Activated CD4-positive, alpha-beta memory T cell treated with anti-CD3 and anti-CD28 coated beads for 36 hours (primary cell): ENCODE measurements around the gene ARFGEF2. TPM values are rescaled to one million over a fixed set of nuclear protein-coding genes. Genes with fewer than 3 reads are reported as not detected.
"Not testable (repeated sequence)": the region's sequence is repeated elsewhere in the genome, so short reads cannot be mapped to it uniquely, and the experiment has no call there.

Source experiments
- CTCF ChIA-PET: fragments of 350-600 bp; sonication (Branson Sonifier 250); formaldehyde crosslinking; loops from one replicate; lab custom pipeline; 2021; ENCODE audit warnings: antibody characterized with exemption, inconsistent platforms; lab: Charles Lee
- POLR2A ChIA-PET: fragments of 350-600 bp; sonication (Branson Sonifier 250); formaldehyde crosslinking; loops from one replicate; lab custom pipeline; 2021; ENCODE audit warnings: antibody characterized with exemption; lab: Charles Lee
- DNase-seq: peaks from one replicate; pipeline ENCODE4 v3.0.0-alpha.2; 2020
- H3K27ac Mint-ChIP-seq: one replicate; pipeline ENCODE4 v1.8.0; 2021; ENCODE audit warnings: mixed read lengths
- H3K27me3 Mint-ChIP-seq: one replicate; pipeline ENCODE4 v1.8.0; 2021; ENCODE audit warnings: mixed read lengths
- H3K36me3 Mint-ChIP-seq: one replicate; pipeline ENCODE4 v1.8.0; 2021; ENCODE audit warnings: mixed read lengths
- H3K4me1 Mint-ChIP-seq: one replicate; pipeline ENCODE4 v1.8.0; 2021; ENCODE audit warnings: low read depth, mixed read lengths
- H3K4me3 Mint-ChIP-seq: one replicate; pipeline ENCODE4 v1.8.0; 2021; ENCODE audit warnings: mild to moderate bottlenecking, mixed read lengths
- H3K9me3 Mint-ChIP-seq: one replicate; pipeline ENCODE4 v1.8.0; 2021; ENCODE audit warnings: mixed read lengths
- intact Hi-C: fragments of 100-400 bp; cut with micrococcal nuclease; formaldehyde crosslinking; loops from one replicate; pipeline ENCODE4 v1.15.1; 2023
- total RNA-seq, 2 experiments: library from RNA; stranded (reverse); gene quantifications; one replicate each; pipeline ENCODE4 v1.2.3, GENCODE V29; 2021

Gene ARFGEF2
- total RNA-seq, 2 experiments from 2014 or later = 21.9 to 22.1 TPM

DNA sequence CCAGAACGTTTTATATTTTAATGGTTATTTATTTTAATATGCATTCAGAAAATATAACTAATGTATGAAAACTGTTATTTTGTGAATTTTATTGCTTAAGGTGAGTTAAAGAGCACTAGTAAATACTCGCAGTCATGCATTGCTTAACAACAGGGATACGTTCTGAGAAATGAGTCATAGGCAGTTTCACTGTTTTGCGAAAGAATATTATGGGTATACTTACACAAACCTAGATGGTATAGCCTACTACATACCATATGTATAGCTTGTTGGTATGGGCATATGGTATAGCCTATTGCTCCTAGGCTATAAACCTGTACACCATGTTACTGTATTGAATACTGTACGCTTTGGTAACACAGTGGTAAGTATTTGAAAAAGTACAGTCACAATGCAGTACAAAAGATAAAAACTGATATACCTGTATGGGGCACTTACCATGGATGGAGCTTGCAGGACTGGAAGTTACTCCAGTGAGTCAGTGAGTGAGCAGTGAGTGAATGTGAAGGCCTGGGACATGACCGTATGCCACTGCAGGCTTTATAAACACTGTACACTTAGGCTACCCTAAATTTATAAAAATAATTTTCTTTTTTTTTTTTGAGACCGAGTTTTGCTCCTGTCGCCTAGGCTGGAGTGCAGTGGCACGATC lies 38.5 kb downstream of the ARFGEF2 start:
- peaks cover 4% of the 10 kb centered on the region for H3K4me1 Mint-ChIP-seq
- no peak for DNase-seq
- intact Hi-C loops = no loop called here
- ChIA-PET CTCF (interaction anchor here (1.1 kb wide), 1 partner anchor 303 kb away, joined by 3 read pairs; no protein-coding TSS in a partner anchor), POLR2A (no interaction called here)
- H3K36me3 Mint-ChIP-seq = peaks cover 21% of the 10 kb centered on the region
- H3K27me3 Mint-ChIP-seq = no peaks in the 10 kb centered on the region
- no peaks in the 10 kb centered on the region for H3K9me3 Mint-ChIP-seq
- H3K27ac Mint-ChIP-seq = no peak overlapping the region
- H3K4me3 Mint-ChIP-seq = no peak overlapping the region

DNA sequence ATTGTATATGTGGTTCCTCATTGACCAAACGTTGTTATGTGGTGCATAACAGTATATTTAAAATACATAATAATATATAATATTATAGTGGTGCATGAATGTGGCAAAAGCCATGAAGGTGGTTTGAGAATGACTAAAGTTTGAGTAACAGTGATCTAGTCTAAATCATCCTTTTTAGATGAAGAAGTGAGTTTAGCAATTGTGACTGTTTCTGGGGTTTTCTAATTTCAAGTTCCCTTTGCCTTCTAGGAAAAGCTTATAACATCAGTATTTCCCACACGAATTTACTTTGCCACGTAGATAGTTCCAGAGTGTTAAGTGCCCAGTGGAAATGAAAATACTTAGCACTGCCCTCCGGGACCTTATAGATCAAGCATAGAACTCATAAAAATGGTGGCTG lies 40.9 kb downstream of the ARFGEF2 start:
- no peak for DNase-seq
- H3K9me3 Mint-ChIP-seq = no peaks in the 10 kb centered on the region
- H3K36me3 Mint-ChIP-seq = peaks cover 16% of the 10 kb centered on the region
- peaks cover 4% of the 10 kb centered on the region for H3K4me1 Mint-ChIP-seq
- no peaks in the 10 kb centered on the region for H3K27me3 Mint-ChIP-seq
- H3K4me3 Mint-ChIP-seq = no peak overlapping the region
- H3K27ac Mint-ChIP-seq = no peak overlapping the region
- intact Hi-C loops = no loop called here
- POLR2A ChIA-PET = interaction anchor here (0.6 kb wide), 1 partner anchor 12 kb away, joined by 3 read pairs; no protein-coding TSS in a partner anchor
- CTCF ChIA-PET = interaction anchor here (0.8 to 1.2 kb wide), 2 partner anchors 305 to 342 kb away, joined by 3 read pairs; no protein-coding TSS in a partner anchor

DNA sequence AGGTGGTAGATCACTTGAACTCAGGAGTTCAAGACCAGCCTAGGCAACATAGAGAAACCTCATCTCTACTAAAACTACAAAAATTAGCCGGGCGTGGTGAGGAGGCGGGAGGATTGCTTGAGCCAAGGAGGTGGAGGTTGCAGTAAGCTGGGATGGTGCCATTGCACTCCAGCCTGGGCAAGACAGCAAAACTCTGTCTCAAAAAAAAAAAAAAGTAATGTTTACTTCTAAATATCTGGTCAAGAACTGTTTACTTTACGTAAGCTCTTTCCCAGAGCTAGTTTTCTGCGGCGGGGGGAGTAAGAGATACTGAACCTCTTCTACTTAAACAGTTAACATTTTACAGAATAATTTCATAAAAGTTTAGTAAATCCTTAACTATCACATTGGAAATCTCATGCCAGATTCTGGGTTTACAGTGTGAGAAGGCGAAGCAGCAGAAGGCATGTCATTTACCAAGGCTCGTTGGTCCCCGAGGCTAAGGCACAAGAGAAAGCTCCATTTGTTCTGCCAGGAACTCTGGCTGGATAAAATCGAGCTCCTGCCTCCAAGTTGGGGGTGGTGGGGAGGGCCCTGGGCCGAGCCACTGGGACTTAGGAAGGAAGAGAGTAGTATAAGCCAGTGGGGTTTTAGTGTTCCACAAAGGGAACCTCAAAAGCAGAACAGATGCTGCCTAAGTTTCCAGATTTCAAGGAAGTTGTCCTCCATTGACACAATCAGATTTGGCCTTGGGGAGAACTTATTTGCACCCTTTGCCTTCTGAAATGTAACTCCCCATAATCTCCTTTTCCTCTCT lies 41.7 kb downstream of the ARFGEF2 start:
- no peak overlapping the region for H3K27ac Mint-ChIP-seq
- no peaks in the 10 kb centered on the region for H3K9me3 Mint-ChIP-seq
- ChIA-PET CTCF (no interaction called here), POLR2A (interaction anchor here (0.6 kb wide), 1 partner anchor 13 kb away, joined by 3 read pairs; no protein-coding TSS in a partner anchor)
- H3K4me3 Mint-ChIP-seq = no peak overlapping the region
- intact Hi-C loops = no loop called here
- H3K36me3 Mint-ChIP-seq = peaks cover 13% of the 10 kb centered on the region
- H3K27me3 Mint-ChIP-seq = no peaks in the 10 kb centered on the region
- peaks cover 4% of the 10 kb centered on the region for H3K4me1 Mint-ChIP-seq
- no peak for DNase-seq

DNA sequence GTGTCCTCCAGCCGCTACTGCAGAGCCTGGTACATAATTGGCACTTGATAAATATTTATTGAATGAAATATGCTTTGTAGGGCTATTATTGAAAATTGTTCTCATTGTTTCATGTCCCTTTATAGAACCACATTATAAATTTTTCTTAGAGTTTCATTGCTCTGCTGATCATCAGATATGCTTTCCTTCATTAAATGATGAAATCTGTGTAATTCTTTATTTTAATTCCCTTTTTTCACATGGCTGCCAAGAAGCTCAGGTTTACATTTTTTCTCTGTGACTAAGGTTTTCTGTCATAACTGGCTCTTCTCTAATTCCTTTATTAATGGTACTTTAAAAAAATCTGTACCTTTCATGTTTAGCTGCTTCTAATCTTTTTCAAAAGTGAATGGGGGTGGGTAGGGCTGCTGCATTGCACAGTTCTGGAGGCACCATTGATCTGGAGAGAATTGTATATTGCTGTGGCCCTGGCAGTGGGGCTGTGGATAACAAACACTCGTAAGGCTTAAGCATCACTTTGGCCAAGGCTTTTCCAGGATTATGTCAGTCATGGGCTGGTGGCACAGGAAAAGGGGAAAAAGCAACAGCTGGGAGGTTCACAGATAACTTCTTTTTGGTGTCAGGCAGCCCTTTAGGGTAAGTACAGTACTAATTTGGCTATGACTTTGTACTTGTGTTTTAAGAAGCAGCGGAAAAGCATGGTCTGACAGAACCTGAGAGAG lies 43.8 kb downstream of the ARFGEF2 start:
- ChIA-PET CTCF (no interaction called here), POLR2A (no interaction called here)
- Mint-ChIP-seq H3K36me3 (peaks cover 27% of the 10 kb centered on the region), H3K9me3 (no peaks in the 10 kb centered on the region), H3K27me3 (no peaks in the 10 kb centered on the region), H3K27ac (no peak overlapping the region), H3K4me1 (peaks cover 4% of the 10 kb centered on the region), H3K4me3 (no peak overlapping the region)
- no peak for DNase-seq
- intact Hi-C loops = no loop called here

DNA sequence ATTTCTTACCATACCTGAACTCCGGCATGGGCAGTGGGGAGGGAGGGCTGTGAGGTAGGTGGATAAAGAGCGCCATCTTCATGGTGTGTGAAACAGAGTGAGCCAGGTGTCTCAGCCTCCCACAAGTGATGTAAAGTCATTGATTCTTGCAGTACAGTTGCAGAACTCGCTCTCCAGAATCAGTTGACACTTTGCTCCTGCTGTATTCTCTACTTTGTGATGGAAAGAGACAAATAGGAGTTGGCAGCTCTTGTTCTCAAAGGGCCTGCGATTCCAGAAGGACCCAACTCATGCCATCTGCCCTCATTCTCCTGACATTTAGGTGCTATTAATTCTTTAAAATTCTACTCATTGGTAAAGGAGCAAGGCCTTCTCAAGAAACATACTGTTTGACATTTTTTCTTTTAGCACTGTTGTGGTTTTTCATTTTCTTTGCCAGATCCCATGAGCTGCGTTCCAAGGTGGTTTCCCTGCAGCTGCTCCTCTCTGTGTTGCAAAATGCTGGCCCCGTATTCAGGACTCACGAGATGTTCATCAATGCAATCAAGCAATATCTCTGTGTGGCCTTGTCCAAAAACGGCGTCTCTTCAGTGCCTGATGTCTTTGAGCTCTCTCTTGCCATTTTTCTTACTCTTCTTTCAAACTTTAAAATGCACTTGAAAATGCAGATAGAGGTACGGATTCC lies 49.3 kb downstream of the ARFGEF2 start:
- no peaks in the 10 kb centered on the region for H3K4me1 Mint-ChIP-seq
- no peaks in the 10 kb centered on the region for H3K27me3 Mint-ChIP-seq
- H3K4me3 Mint-ChIP-seq = no peak overlapping the region
- intact Hi-C loops = no loop called here
- CTCF ChIA-PET = no interaction called here
- H3K36me3 Mint-ChIP-seq = peaks cover 40% of the 10 kb centered on the region
- no peak for DNase-seq
- POLR2A ChIA-PET = no interaction called here
- no peaks in the 10 kb centered on the region for H3K9me3 Mint-ChIP-seq
- no peak overlapping the region for H3K27ac Mint-ChIP-seq

DNA sequence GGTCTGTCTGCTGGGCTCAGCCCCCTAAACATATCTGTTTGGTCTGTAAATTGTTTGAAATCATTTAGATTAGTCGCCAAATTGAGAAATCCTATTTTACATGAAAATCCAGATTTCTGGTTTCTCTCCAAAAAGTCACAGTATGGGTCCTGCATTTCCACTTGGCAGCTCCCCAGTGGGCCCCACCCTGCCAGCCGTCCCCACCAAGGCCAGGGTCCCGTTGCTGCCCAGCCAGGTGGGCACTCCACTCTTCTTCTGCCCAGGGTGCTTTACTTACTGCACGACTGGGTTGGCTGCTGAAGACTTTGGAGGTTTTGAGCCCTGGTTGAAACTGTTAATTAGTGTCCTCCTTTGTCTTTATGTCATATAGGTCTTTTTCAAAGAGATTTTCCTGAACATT lies 50.4 kb downstream of the ARFGEF2 start:
- ChIA-PET CTCF (interaction anchor here (0.8 kb wide), 1 partner anchor 1220 kb away, joined by 3 read pairs; no protein-coding TSS in a partner anchor), POLR2A (no interaction called here)
- Mint-ChIP-seq H3K36me3 (peaks cover 43% of the 10 kb centered on the region), H3K27me3 (no peaks in the 10 kb centered on the region), H3K4me3 (no peak overlapping the region), H3K4me1 (no peaks in the 10 kb centered on the region), H3K27ac (no peak overlapping the region), H3K9me3 (no peaks in the 10 kb centered on the region)
- DNase-seq = no peak
- intact Hi-C loops = no loop called here

DNA sequence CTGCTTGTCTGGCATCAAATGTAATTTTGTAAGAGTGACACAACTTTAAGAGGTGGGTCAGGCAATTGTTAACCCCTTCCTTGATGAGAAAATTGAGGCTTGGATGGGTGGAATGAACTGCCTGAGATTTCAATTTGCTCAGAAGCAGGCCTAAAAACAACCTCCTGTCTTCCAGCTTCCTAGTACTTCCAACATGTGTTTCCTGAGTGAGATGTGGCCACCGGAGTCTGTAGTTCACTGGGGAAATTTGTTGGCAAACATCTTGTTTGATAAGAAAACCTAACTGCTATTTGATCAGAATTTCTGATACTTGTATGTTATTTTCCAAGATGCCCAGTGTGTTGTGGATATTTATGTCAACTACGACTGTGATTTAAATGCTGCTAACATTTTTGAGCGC lies 51.3 kb downstream of the ARFGEF2 start:
- H3K4me1 Mint-ChIP-seq = no peaks in the 10 kb centered on the region
- no peaks in the 10 kb centered on the region for H3K9me3 Mint-ChIP-seq
- H3K4me3 Mint-ChIP-seq = no peak overlapping the region
- intact Hi-C loops = no loop called here
- no peak overlapping the region for H3K27ac Mint-ChIP-seq
- DNase-seq = no peak
- no peaks in the 10 kb centered on the region for H3K27me3 Mint-ChIP-seq
- POLR2A ChIA-PET = no interaction called here
- CTCF ChIA-PET = interaction anchor here (0.6 kb wide), 1 partner anchor 713 kb away, joined by 4 read pairs; no protein-coding TSS in a partner anchor
- peaks cover 44% of the 10 kb centered on the region for H3K36me3 Mint-ChIP-seq

DNA sequence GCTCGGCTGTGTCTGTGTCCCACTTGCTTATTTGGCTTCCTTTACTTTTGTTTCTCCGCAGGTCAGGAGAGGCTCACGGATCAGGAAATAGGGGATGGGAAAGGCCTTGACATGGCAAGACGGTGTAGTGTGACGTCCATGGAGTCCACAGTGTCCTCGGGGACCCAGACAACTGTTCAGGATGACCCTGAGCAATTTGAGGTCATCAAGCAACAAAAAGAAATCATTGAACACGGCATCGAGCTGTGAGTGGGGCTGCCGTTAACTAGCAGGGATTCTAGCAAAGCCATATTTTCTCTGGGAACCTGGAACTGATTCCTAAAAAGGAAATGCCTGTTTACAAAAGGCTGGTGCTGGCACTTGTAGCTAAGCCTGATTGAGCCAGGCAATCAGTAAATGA lies 54.4 kb downstream of the ARFGEF2 start:
- H3K4me3 Mint-ChIP-seq = no peak overlapping the region
- no peaks in the 10 kb centered on the region for H3K27me3 Mint-ChIP-seq
- no peak for DNase-seq
- POLR2A ChIA-PET = no interaction called here
- peaks cover 3% of the 10 kb centered on the region for H3K4me1 Mint-ChIP-seq
- H3K9me3 Mint-ChIP-seq = no peaks in the 10 kb centered on the region
- intact Hi-C loops = no loop called here
- H3K36me3 Mint-ChIP-seq = peaks cover 41% of the 10 kb centered on the region
- CTCF ChIA-PET = interaction anchor here (0.8 kb wide), 1 partner anchor 25 kb away, joined by 4 read pairs; no protein-coding TSS in a partner anchor
- H3K27ac Mint-ChIP-seq = no peak overlapping the region

DNA sequence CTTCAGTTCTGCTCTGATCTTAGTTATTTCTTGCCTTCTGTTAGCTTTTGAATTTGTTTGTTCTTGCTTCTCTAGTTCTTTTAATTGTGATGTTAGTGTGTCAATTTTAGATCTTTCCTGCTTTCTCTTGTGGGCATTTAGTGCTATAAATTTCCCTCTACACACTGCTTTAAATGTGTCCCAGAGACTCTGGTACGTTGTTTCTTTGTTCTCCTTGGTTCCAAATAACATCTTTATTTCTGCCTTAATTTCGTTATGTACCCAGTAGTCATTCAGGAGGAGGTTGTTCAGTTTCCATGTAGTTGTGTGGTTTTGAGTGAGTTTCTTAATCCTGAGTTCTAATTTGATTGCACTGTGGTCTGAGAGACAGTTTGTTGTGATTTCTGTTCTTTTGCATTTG lies 58.5 kb downstream of the ARFGEF2 start:
- POLR2A ChIA-PET, CTCF ChIA-PET, intact Hi-C loops, H3K4me3 Mint-ChIP-seq, DNase-seq, H3K27me3 Mint-ChIP-seq, H3K9me3 Mint-ChIP-seq, H3K4me1 Mint-ChIP-seq, H3K27ac Mint-ChIP-seq: not testable (repeated sequence)
- H3K36me3 Mint-ChIP-seq = peaks cover 56% of the 10 kb centered on the region

DNA sequence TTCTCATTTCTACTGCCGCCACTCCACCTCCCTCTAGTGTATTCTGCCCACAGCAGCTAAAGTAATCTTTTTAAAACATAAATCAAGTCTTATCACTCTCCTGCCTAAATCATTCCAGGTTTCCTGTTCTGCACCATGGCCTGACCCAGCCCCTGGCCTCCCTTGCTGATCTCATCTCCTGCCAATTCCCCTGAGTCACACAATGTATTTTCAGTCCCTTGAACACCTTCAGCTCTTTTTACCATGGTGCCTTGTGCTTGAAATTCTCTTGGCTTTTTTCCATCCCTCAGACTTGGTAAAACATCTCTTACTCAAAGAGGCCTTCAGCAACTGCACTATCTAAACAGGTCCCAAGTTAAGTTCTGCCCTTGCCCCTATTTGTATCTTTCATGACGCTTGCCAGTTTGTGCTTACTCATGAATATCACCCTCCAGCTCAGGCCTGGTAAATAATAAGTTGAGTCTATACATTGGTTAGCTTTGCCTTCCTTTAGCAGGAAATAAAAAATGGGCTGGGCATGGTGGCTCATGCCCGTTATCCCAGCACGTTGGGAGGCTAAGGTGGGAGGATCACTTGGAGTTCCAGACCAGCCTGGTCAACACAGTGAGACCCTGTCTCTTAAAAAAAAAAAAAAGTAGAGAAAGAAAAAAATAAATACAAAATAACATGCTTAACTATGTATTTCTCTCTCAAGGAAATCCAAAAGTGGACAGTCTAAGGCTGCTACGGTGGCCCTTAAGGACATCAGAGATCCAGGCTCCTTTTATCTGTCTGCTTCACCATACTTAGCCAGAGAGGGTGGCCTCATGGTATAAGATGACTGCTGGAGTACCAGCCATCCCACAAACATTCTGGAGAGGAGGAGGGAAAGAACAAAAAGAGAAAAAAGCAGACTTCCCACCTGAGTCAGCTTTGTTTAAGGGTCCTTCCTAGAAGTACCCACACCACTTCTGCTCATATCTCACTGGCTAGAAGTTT lies 62.2 kb downstream of the ARFGEF2 start:
- H3K4me1 Mint-ChIP-seq = peaks cover 3% of the 10 kb centered on the region
- H3K27me3 Mint-ChIP-seq = no peaks in the 10 kb centered on the region
- no peak overlapping the region for H3K4me3 Mint-ChIP-seq
- ChIA-PET CTCF (no interaction called here), POLR2A (no interaction called here)
- H3K27ac Mint-ChIP-seq = no peak overlapping the region
- DNase-seq = no peak
- H3K9me3 Mint-ChIP-seq = no peaks in the 10 kb centered on the region
- peaks cover 62% of the 10 kb centered on the region for H3K36me3 Mint-ChIP-seq
- intact Hi-C loops = no loop called here
